HG03442 (cell line): Measurements from ENCODE around the gene ELAVL3.
"Not testable (repeated sequence)": the region's sequence is repeated elsewhere in the genome, so short reads cannot be mapped to it uniquely, and the experiment has no call there.

Experiments used
- ATAC-seq: cut with Tn5 transposase; IDR thresholded peaks from one replicate; pipeline ENCODE4 v1.9.1; 2021; ENCODE audit warnings: mild to moderate bottlenecking, moderate library complexity; ENCODE audit not compliant: unreplicated experiment

ELAVL3 gene

GRCh38 chr19:11461453-11461852 is 19.4 kb downstream of the ELAVL3 start:
- no peak for ATAC-seq

GRCh38 chr19:11460207-11460606 is 20.6 kb downstream of the ELAVL3 start:
- ATAC-seq = no peak

GRCh38 chr19:11458912-11459311 is 21.9 kb downstream of the ELAVL3 start:
- ATAC-seq = not testable (repeated sequence)

- no peak for ATAC-seq
These were observed 22.5 kb downstream of the ELAVL3 start for GRCh38 chr19:11458236-11458900.

- no peak for ATAC-seq
These were observed 23.0 kb downstream of the ELAVL3 start for GRCh38 chr19:11457831-11458230.

GRCh38 chr19:11457115-11457514 is 23.7 kb downstream of the ELAVL3 start:
- no peak for ATAC-seq

GRCh38 chr19:11456659-11457058 is 24.2 kb downstream of the ELAVL3 start:
- no peak for ATAC-seq

- ATAC-seq = not testable (repeated sequence)
These were observed 25.7 kb downstream of the ELAVL3 start for GRCh38 chr19:11455233-11455554.

- no peak for ATAC-seq
These were observed 27.1 kb downstream of the ELAVL3 start for GRCh38 chr19:11453468-11454341.

GRCh38 chr19:11452620-11453310 is 28.1 kb downstream of the ELAVL3 start:
- ATAC-seq = no peak

GRCh38 chr19:11451871-11452619 is 28.8 kb downstream of the ELAVL3 start:
- ATAC-seq = no peak

GRCh38 chr19:11451327-11451870 is 29.4 kb downstream of the ELAVL3 start:
- no peak for ATAC-seq

- ATAC-seq = no peak
These were observed 30.1 kb downstream of the ELAVL3 start for GRCh38 chr19:11450570-11451326.

GRCh38 chr19:11448923-11449554 is 31.8 kb downstream of the ELAVL3 start:
- no peak for ATAC-seq

- ATAC-seq = no peak
These were observed 32.4 kb downstream of the ELAVL3 start for GRCh38 chr19:11448410-11448809.

- ATAC-seq = no peak
These were observed 33.2 kb downstream of the ELAVL3 start for GRCh38 chr19:11447347-11448262.

- ATAC-seq = no peak
These were observed 34.1 kb downstream of the ELAVL3 start for GRCh38 chr19:11446652-11447301.

- ATAC-seq = no peak
These were observed 34.6 kb downstream of the ELAVL3 start for GRCh38 chr19:11446271-11446651.
